Peyer's patch (tissue), 4 donors: ENCODE measurements around the gene CCDC81. TPM values are rescaled to one million over a fixed set of nuclear protein-coding genes. Genes with fewer than 3 reads are reported as not detected.

Experiments used
- DNase-seq, 3 donors: peaks; one replicate each; pipeline ENCODE4 v3.0.0-alpha.2; 2017 to 2019
- H3K27ac ChIP-seq, 4 donors: fragments of 200-600 bp; sonication (generic); one replicate each; pipeline ENCODE4 v1.5.1; 2016 to 2019
- H3K27me3 ChIP-seq, 2 donors: fragments of 200-600 bp; sonication (generic); one replicate each; pipeline ENCODE4 v1.5.1; 2019
- H3K36me3 ChIP-seq, 3 donors: fragments of 200-600 bp; sonication (generic); one replicate each; pipeline ENCODE4 v1.5.1; 2016 to 2019
- H3K4me1 ChIP-seq, 4 donors: fragments of 200-600 bp; sonication (generic); one replicate each; pipeline ENCODE4 v1.5.1; 2016 to 2019
- H3K4me3 ChIP-seq, 4 donors: fragments of 200-600 bp; sonication (generic); 1 replicate in 3 of 4; 2 replicates in 1 of 4; pipeline ENCODE4 v1.5.1; 2016 to 2019; ENCODE audit warnings: mild to moderate bottlenecking in 1 of 4
- H3K9me3 ChIP-seq, 4 donors: fragments of 200-600 bp; sonication (generic); one replicate each; pipeline ENCODE4 v1.5.1; 2016 to 2019; ENCODE audit warnings: mild to moderate bottlenecking in 1 of 4
- POLR2A ChIP-seq, 2 donors: fragments of 450-650 bp; IDR thresholded peaks; one replicate each; pipeline ENCODE4 v1.5.1; 2017; ENCODE audit warnings: antibody characterized with exemption in 2 of 2, mild to moderate bottlenecking in 2 of 2, moderate library complexity in 2 of 2
- total RNA-seq, 4 donors: library from RNA; depleted of rRNA; stranded (reverse); fragments of >200 nt; gene quantifications; one replicate each; pipeline ENCODE4 v1.1.0, GENCODE V29; 2016
- TF ChIP-seq, protein P1 (sequence below), 6 experiments: fragments of 450-650 bp in 4 of 6; fragments of 200-600 bp in 2 of 6; sonication (generic) in 1 of 6; IDR thresholded peaks; one replicate each; pipeline ENCODE4 v1.5.1; 2017 to 2019; ENCODE audit warnings: antibody characterized with exemption in 6 of 6, mild to moderate bottlenecking in 3 of 6, moderate library complexity in 1 of 6

CCDC81 gene
- total RNA-seq, 4 donors from 2014 or later: 3.1 to 22.3 TPM; not detected in 2

DNA sequence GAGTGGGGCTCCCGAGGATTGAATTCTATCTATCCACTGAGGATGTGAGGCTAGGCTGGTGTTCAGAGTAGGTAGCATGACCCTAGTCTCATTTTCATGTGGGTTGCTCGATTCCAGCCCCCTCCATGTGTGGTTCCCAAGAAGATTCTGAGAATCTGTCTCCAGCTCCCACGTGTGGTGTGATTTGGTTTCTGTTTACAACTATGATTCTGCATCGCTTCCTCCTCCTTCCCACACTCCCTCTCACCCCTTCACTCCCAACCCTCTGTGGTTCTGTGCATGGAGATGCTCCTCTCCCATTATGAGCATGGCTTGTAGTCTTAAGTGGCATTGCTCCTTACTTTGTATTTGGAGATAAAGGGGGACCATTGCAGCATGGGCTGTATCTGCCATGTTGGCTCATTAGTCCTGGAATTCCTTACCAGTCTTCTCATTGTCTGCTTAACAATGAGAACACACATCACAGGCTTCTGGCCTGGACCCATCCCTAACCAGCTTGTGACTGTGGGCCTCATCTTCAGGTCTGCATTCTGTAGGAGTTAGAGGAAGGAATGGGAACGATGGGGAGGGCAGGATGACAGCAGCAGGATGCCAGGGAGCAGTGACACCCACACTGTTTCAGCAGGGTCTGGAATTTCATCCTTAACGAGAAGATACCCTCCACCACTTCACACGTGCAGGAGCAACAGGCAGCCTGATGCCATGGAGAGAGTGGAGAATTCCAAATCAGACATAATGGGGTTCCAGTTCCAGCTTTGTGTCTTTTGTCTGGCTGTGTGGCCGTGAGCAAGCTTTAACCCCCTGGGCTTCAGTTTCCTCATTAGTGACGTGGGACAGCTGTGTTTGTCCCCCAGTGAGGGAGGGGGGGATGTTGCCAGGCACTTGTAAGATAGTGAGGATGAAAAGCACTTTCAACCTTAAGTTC is 86.0 kb downstream of the CCDC81 start:
- H3K27me3 ChIP-seq: no peaks in the 10 kb centered on the region
- DNase-seq: no peak
- peaks cover 0 to 4% (median 0%) of the 10 kb centered on the region in 4 donors for H3K4me1 ChIP-seq
- no peak overlapping the region for H3K4me3 ChIP-seq
- no peak overlapping the region for H3K27ac ChIP-seq
- H3K9me3 ChIP-seq: no peaks in the 10 kb centered on the region
- no peak for TF ChIP-seq POLR2A (IDR thresholded peaks at IDR 0.05)
- TF ChIP-seq, protein P1, sequence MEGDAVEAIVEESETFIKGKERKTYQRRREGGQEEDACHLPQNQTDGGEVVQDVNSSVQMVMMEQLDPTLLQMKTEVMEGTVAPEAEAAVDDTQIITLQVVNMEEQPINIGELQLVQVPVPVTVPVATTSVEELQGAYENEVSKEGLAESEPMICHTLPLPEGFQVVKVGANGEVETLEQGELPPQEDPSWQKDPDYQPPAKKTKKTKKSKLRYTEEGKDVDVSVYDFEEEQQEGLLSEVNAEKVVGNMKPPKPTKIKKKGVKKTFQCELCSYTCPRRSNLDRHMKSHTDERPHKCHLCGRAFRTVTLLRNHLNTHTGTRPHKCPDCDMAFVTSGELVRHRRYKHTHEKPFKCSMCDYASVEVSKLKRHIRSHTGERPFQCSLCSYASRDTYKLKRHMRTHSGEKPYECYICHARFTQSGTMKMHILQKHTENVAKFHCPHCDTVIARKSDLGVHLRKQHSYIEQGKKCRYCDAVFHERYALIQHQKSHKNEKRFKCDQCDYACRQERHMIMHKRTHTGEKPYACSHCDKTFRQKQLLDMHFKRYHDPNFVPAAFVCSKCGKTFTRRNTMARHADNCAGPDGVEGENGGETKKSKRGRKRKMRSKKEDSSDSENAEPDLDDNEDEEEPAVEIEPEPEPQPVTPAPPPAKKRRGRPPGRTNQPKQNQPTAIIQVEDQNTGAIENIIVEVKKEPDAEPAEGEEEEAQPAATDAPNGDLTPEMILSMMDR (IDR thresholded peaks at IDR 0.05): no peak
- no peaks in the 10 kb centered on the region for H3K36me3 ChIP-seq

DNA sequence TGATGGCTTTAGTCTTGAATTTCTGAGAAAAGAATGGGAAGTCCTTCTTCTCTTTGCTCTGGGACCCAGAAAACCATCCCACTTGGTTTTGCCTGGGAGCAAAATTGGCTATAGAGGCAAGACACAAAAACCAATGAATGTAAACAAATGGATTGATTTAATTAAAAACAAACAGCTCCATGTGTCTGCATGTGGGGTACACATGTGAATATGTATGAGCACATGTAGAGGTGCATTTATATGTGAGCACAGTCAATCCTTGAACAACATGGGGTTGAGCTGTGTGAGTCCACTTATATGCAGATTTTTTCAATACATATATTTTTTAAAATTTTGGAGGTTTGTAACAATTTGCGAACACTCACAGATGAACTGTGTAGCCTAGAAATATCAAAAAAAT is 87.2 kb downstream of the CCDC81 start:
- Histone ChIP-seq H3K9me3 (no peaks in the 10 kb centered on the region), H3K27me3 (no peaks in the 10 kb centered on the region), H3K4me3 (no peak overlapping the region), H3K4me1 (no peaks in the 10 kb centered on the region), H3K36me3 (no peaks in the 10 kb centered on the region), H3K27ac (no peak overlapping the region)
- DNase-seq: no peak
- no peak for TF ChIP-seq POLR2A (IDR thresholded peaks at IDR 0.05)
- TF ChIP-seq, protein P1 (IDR thresholded peaks at IDR 0.05): no peak

DNA sequence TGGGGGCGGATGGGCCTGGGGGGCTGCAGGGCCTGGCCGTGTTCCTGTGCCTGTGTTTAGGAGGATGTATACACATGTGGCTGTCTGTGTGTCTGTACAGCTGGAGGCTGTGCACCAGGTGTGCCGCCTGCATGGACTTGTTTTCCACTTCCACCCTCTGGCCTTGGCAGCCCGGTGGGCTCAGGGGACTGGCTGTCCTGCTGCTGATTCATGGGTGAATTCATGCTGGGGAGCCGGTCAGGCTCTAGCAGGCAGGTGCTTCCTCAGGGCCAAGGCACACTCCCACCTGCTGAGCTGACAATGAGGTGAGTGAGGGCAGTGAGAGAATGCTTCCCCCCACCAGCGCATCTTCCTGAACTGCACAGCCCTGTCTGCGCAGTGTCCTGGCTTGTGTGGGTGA is 88.4 kb downstream of the CCDC81 start:
- no peak overlapping the region for H3K27ac ChIP-seq
- H3K9me3 ChIP-seq: no peaks in the 10 kb centered on the region
- H3K27me3 ChIP-seq: no peaks in the 10 kb centered on the region
- no peaks in the 10 kb centered on the region for H3K4me1 ChIP-seq
- no peak overlapping the region for H3K4me3 ChIP-seq
- TF ChIP-seq, protein P1 (IDR thresholded peaks at IDR 0.05): no peak
- no peak for TF ChIP-seq POLR2A (IDR thresholded peaks at IDR 0.05)
- DNase-seq: no peak
- no peaks in the 10 kb centered on the region for H3K36me3 ChIP-seq

DNA sequence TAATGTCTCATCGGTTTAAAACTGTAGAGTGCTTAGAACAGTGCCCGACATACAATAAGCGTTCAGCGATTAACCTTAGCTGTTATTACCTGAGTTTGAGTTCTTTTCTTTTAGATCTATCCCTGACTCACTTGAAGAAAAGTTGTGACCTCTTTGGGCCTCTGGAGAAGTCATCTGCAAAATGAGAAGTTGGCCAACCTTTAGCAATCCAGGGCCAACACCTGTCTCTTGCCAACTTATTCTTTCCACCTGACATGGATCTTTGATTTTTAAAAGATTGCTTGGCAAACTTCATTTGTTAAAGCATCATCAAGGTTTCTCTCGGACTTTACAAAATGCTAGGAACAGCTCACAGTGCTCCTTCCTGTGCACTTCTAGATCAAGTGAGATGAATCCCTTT is 89.3 kb downstream of the CCDC81 start:
- Histone ChIP-seq H3K9me3 (no peaks in the 10 kb centered on the region), H3K27ac (no peak overlapping the region), H3K27me3 (no peaks in the 10 kb centered on the region), H3K36me3 (no peaks in the 10 kb centered on the region), H3K4me3 (no peak overlapping the region), H3K4me1 (no peaks in the 10 kb centered on the region)
- TF ChIP-seq, protein P1 (IDR thresholded peaks at IDR 0.05): no peak
- no peak for TF ChIP-seq POLR2A (IDR thresholded peaks at IDR 0.05)
- no peak for DNase-seq

DNA sequence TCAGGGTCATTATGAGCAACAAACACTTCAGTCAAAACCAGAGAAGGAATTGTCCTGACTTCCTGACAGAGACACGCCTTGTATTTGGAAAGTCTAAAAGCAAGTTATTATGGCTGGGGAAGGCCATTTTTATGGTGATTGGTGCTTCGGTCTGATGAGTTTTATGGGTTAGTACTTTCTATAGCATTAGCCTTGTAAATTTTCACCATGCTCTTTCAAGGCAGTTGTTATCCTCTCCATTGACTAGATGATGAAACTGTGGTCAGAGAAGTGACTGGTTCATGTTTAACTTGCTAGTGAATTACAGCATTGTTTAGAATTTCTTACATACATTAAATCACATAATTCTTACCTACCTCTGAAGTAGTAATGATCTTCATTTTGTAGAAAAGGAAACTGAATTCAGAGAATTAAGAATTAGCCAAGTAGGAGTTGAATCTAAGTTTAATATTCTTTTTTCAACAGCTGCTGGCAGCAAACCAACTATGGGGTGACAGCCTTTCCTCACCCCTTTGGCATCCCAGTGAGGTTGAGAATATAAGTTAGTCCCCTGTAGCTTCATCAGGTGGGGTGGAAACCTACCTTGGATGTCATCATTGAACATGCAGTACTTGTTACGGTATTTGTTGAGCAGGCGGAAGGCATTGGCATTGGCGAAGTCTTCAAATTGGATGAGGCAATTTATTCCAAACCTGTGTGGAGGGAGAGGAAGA is 90.0 kb downstream of the CCDC81 start:
- no peak for DNase-seq
- Histone ChIP-seq H3K27me3 (no peaks in the 10 kb centered on the region), H3K4me3 (no peak overlapping the region), H3K27ac (no peak overlapping the region), H3K36me3 (no peaks in the 10 kb centered on the region), H3K9me3 (no peaks in the 10 kb centered on the region), H3K4me1 (no peaks in the 10 kb centered on the region)
- TF ChIP-seq, protein P1 (IDR thresholded peaks at IDR 0.05): no peak
